Keratinocyte (primary cell): ENCODE results near the gene CACNA1F.

ENCODE experiments used
- CTCF ChIP-seq, 3 experiments: IDR thresholded peaks in 1 of 3; conservative IDR thresholded peaks in 1 of 3; optimal IDR thresholded peaks in 1 of 3; 2 replicates in 2 of 3; 3 replicates in 1 of 3; pipeline versions ENCODE3 to v1.5.1; 2011; ENCODE audit warnings: low read length in 3 of 3, mild to moderate bottlenecking in 3 of 3, moderate library complexity in 2 of 3, control low read depth in 1 of 3, inconsistent platforms in 1 of 3; ENCODE audit not compliant: insufficient read depth in 2 of 3; ENCODE audit errors: extremely low read depth in 1 of 3
- EZH2 ChIP-seq: IDR thresholded peaks from one replicate; pipeline ENCODE4 v1.6.1; 2012; ENCODE audit warnings: inconsistent platforms, mild to moderate bottlenecking, low read length, moderate library complexity

- TF ChIP-seq CTCF (optimal IDR thresholded peaks at IDR 0.05 in 1 of 3, IDR thresholded peaks at IDR 0.05 in 1 of 3, conservative IDR thresholded peaks at IDR 0.05 in 1 of 3; ENCODE audit: extremely low read depth in 1 of 3, insufficient read depth in 2 of 3, low read length in 3 of 3) (no peak), EZH2 (no peak)
Measured at GRCh38 chrX:49214996-49215526, 18.1 kb downstream of the CACNA1F start.
